ENCODE results near the gene PSME3IP1. TPM values are rescaled to one million over a fixed set of nuclear protein-coding genes. Genes with fewer than 3 reads are reported as not detected.

Gene PSME3IP1, protein sequence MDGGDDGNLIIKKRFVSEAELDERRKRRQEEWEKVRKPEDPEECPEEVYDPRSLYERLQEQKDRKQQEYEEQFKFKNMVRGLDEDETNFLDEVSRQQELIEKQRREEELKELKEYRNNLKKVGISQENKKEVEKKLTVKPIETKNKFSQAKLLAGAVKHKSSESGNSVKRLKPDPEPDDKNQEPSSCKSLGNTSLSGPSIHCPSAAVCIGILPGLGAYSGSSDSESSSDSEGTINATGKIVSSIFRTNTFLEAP
- 80.5 TPM for total RNA-seq

DNA sequence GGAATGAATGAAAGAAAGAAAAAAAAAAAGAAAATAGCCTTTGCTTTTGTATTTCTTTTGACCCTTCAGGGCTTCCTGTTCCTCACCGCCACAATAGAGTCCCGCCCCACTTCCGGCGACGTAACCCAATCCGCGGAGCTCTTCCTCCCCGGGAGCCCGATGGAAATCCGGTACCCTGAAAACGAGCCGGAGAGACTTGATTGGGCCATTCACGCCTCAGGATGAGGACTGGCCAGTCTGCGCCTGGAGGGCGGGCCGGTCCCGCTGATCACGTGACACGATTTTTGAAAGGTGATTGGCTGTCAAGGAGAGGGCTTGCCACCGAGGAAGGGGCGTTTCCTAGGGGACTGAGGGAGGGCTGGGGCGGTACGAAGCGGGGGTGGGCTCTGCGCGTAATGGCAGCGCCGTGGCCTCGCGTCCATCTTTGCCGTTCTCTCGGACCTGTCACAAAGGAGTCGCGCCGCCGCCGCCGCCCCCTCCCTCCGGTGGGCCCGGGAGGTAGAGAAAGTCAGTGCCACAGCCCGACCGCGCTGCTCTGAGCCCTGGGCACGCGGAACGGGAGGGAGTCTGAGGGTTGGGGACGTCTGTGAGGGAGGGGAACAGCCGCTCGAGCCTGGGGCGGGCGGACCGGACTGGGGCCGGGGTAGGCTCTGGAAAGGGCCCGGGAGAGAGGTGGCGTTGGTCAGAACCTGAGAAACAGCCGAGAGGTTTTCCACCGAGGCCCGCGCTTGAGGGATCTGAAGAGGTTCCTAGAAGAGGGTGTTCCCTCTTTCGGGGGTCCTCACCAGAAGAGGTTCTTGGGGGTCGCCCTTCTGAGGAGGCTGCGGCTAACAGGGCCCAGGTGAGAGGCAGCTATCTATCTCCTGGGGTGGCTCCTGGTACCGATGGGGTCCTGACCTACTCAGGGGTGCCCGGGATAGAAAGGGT, at the start of gene PSME3IP1, which contains the start of gene RSPRY1:
Gene PSME3IP1 (minus strand): TSS at position 95 of the 927 bp plus-strand sequence. CDS start 12,185 bp downstream, outside the sequence.
Gene RSPRY1 (plus strand): TSS at position 385 of the 927 bp plus-strand sequence. CDS start 18,330 bp downstream, outside the sequence.
- ATAC-seq: peak; percentile 99
- DNase-seq (ENCODE audit: low spot score): peak; percentile 98

DNA sequence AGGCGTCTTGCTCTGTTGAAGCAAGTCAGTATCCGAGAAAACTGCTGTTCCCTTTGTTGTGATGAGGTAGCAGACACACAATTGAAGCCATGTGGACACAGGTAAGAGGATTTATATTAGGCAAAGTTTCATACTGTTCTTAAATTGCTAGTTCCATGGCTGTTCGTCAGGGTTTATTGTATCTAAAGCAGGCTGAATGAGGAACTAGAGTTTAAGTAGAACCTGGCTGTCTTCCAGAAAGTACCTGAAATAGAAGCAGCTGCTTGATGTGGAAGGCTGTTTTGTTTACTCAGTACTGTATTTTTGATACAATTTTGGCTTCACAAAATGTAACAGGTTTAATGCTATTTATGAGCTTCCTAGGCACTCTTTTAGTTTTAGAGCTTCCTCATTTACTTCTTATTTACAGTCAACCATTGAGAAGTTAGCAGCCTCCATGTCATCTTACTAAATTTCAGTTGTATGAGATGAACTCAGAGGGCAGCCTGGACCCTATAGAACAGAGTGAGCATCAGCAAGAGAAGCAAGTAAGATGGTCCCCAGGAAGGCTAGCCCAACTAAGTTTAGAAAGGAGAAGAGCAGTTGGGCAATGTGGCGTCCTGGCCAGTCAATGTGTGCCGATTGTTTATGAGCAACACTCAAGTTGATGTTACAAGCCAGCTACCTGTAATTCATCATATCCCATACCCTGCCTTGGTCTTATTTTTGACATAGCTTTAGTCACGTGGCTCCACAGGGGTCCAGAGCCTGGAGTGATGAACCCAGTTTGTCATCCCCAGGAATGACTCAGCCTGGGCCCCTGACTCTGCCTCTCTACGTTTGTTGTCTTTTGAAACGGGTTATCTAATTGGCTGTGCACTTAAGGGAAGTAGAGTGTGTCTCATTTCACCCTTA, 49.5 kb upstream of the PSME3IP1 start:
- intact Hi-C loops (cut with DNase I): no loop called here
- ATAC-seq (no peak), DNase-seq (ENCODE audit: low spot score) (no peak)

More for the DNA sequence above, at the start of gene PSME3IP1, which contains the start of gene RSPRY1:
- intact Hi-C loops (cut with DNase I): no loop called here

DNA sequence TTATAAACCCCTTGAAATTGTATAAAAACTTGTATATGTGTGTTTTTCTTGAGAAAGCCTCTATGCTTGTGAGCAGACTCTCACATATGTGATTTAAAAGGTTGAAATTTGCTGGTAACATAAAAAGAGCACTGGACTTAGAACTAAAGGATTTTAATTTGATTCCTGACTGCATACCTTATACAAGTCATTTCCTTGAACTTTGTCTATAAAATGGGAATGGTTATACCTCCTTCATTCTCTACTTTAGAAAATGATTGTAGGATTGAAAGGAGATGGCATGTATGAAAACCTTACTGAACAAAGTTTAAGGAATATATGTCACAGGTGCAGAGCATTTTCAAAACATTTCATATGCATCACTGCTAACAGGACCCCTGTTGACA, 48.9 kb upstream of the PSME3IP1 start:
- no peak for ATAC-seq
- intact Hi-C loops (cut with DNase I): no loop called here
- DNase-seq (ENCODE audit: low spot score): no peak

DNA sequence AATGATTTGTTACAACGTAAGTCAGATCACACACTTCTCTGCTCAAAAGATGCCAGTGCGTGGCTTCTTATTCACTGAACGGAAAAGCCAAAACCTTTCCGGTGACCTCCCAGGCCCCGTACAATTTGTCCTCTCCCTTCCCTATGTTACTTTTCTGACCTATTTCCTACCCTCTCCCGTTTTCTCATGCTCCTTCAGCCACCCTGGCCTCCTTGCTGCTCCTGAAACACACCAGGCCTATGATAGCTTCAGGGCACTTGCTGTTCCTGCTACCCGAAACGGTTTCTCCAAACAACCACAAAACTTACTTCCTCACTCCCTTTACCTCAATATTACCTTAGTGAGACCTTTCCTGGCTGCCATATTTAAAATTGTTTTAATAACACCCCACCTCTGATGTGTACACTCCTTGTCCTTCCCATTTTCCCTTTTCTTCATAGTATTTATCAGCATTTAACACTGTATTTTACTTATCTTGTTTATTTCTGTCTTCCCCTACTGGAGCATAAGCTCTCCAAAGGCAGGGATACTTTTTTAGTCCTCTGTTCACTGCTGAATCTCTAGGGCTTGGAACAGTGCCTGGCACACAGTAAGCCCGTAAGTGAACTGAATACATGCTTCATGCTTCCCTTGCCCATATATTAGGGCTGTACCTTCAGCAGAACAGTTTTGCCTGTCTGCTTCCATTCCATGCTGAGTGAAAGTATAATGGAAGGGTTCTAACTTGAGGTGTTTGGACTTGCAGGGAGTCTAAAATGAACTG, 48.3 kb upstream of the PSME3IP1 start:
- ATAC-seq (no peak), DNase-seq (ENCODE audit: low spot score) (no peak)
- intact Hi-C loops (cut with DNase I): no loop called here

DNA sequence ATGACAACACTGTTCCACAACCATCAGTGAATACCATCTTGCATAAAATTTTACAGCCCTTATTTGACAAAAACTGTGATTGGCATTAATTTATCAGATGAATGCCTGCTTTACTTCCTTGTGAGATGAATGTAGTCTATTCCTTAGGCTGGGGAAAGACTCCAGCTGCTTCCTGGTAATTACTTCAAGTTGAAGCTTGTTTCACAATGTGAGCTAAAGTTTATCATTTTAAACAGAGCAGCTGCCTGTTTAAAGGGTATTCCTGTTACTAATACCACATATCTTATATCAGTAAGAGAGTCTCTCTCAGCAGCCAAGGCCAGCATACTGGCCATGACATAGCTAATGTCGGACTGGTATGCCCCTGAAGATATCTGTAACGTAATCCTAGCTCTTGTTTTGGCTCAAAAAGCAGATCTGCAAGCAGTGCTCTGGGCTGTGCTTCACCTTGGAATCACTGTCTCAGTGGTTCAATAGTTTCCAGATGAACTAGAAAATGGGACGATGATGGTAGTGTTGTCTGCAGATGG, 46.0 kb upstream of the PSME3IP1 start:
- intact Hi-C loops (cut with DNase I): no loop called here
- ATAC-seq (no peak), DNase-seq (ENCODE audit: low spot score) (no peak)

DNA sequence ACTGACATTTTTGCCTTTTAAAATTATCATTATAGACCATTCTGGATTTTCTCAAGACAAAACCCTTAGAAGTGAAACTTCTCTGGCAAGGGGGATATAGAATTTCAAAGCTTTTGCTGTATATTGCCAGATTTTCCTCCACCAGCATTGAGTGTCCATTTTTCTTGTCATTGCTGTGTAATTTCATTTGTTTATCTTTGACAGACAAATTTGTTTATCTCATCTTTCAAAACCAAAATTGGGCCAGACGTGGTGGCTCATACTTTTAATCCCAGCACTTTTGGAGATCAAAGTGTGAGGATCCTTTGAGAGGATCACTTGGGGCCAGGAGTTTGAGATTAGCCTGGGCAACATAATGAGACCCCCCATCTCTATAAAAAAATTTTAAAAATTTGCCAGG, 43.2 kb upstream of the PSME3IP1 start:
- intact Hi-C loops (cut with DNase I): no loop called here
- DNase-seq (ENCODE audit: low spot score) (no peak), ATAC-seq (no peak)

DNA sequence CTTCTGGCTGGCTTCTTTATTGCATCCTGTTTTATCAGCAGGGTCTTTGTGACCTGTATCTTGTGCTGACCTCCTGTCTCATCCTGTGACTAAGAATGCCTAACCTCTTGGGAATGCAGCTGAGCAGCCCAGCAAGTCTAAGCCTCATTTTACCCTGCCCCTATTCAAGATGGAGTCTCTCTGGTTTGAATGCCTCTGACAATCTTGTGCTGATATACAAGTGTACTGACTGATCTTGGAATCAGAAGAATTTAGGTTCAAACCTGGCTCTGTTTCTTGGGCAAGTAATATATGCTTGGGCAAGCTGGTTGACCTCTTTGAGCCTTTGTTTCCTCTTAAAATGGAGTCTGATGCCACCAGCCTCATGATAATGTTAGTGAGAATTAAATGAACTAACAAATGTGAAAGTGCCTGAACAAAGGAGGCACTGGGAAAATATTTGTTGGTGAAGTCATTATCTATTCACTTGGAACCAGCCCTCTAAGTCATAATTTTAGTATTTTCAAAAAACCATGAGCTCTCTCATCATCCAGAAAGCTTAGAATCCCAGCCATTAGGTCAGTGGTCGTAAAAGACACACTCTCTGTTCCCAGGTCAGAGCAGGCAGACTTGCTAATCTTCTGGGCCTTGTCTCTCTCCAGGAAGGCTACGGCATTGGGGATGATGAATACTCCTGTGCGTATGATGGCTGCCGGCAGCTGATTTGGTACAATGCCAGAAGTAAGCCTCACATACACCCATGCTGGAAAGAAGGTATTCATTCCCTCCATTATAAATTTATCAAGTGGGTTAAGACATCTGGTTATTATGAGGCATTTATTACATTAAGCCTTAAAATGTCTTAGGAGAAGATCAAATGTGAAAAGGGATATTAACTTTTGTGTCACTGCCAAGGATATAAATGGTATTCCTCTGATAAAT, 41.1 kb upstream of the PSME3IP1 start:
- intact Hi-C loops (cut with DNase I): no loop called here
- DNase-seq (ENCODE audit: low spot score) (no peak), ATAC-seq (no peak)

DNA sequence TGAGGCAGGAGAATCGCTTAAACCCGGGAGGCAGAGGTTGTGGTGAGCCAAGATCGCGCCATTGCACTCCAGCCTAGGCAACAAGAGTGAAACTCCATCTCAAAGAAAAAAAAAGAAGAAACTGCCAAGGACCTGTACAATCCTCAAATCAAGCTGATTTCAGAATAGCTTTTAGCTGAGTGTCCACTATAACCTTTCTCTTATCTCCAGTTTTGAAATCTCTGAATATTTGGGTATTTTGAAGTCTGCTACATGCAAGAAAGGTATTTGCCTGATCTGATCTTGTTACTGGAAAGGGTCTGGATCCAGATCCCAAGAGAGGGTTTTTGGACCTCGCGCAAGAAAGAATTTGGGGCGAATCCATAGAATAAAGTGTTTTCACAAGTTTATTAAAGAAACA, 40.1 kb upstream of the PSME3IP1 start:
- no peak for DNase-seq (ENCODE audit: low spot score)
- intact Hi-C loops (cut with DNase I): no loop called here
- ATAC-seq: no peak

DNA sequence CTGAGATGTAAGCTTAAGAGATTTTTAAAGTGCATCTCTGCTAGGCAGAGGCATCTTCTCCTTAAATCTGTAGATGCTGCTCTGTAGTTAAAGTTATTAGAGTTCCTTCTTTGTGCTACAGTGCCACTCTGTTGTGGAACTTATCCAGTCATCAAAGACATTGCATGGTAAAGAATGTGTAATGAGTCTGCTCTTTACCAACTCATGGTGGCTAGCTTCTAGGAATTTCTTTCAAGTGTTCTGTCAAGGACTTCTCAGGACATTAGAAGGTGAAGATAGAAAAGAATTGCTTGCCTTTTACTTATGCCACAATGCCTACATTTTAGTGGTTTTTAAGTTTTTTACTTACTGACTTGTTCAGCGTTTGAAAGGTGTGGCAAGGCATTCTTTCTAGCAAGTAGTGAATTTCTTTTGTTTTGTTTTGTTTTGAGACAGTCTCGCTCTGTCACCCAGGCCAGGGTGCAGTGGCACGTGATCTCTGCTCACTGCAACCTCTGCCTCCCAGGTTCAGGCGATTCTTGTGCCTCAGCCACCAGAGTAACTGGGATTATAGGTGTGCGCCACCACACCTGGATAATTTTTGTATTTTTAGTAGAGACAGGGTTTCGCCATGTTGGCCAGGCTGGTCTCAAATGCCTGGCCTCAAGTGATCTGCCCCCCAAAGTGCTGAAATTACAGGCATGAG, 39.0 kb upstream of the PSME3IP1 start:
- no peak for DNase-seq (ENCODE audit: low spot score)
- intact Hi-C loops (cut with DNase I): no loop called here
- ATAC-seq: no peak

DNA sequence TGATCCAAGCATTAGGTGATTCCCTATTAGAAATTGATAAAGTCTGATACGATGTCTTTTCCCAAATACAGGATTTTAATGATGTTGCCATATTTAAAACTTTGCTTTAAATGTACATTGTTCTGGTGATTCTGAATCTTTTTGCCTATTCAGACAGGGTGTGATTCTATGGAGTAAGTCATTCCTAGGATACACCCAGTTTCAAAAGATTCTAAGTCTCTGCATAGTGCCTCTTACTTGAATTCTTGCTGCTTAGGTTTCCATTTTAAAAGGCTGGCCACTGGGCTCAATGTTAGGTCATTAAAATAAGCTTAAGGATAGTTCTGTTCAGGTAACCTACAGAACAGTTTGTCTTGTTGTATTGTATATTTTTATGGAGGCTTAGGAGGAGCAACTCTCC, 37.2 kb upstream of the PSME3IP1 start:
- ATAC-seq (no peak), DNase-seq (ENCODE audit: low spot score) (no peak)

DNA sequence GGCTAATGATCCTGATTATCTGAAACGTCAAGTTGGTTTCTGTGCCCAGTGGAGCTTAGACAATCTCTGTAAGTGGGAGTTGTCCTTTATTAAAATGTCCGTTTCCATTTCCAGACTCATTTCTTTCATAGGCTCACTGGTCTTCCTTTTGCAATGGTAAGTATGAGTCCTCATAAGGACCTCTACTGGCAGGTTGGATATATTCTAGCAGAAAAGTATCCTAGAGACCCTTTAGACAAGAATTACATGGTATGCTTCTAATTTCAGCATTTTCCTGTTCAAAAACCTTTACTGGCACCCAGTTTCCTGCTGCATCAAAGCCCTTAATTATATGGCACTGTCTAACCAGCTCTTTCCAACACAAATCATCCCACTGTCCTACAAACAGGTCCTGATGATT, 31.1 kb upstream of the PSME3IP1 start:
- intact Hi-C loops (cut with DNase I): no loop called here
- ATAC-seq (no peak), DNase-seq (ENCODE audit: low spot score) (no peak)

More for the DNA sequence above, 37.2 kb upstream of the PSME3IP1 start:
- intact Hi-C loops (cut with DNase I): no loop called here

DNA sequence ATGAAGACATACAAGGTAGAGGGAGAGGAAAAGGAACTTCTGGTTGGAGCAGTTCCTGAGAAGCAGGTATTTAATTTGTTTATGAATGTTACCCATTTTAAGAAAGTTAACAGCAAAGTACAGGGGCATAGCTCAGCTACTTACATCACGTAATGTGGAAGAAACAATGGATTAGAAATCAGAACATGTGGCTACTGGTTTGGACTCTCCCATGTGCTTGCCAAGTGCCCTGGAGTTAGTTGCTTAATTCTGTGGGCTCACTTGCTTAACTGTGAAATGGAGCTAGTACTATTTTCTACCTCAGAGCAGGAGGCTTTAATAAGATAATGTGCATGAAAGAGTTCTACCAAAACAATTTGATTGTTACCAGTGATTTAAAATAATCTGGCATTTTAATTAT, 27.6 kb upstream of the PSME3IP1 start:
- intact Hi-C loops (cut with DNase I): no loop called here
- DNase-seq (ENCODE audit: low spot score): no peak
- no peak for ATAC-seq

DNA sequence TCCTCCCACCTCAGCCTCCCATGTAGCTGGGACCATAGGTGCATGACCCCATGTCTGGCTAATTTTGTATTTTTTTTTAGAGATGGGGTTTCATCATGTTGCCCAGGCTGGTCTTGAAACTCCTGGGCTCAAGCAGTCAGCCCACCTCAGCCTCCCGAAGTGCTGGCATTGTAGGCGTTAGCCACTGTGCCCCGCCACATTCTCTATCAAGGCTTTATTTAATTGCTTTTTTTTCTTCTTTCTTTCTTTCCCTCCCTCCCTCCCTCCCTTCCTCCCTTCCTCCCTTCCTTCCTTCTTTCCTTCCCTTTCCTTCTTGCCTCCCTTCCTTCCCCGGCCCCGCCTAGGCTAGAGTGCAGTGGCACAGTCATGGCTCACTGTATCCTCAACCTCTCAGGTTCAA, 23.9 kb upstream of the PSME3IP1 start:
- ATAC-seq: no peak
- intact Hi-C loops (cut with DNase I): no loop called here

DNA sequence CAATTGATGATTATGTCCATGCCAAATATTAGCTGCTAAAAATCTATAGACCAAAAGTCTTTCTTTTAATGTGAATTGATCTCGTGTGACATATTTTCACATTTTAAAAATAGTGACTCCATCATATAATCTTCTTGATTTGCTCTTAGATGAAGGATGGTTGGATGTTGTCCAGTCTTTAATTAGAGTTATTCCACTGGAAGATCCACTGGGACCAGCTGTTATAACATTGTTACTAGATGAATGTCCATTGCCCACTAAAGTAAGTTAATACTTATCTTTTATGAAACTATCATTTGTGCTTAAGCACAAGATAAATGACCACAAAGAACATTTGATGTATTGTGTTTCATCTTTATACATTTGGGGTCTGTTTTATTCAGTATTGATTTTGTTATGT, 23.1 kb upstream of the PSME3IP1 start:
- ATAC-seq (no peak), DNase-seq (ENCODE audit: low spot score) (no peak)
- intact Hi-C loops (cut with DNase I): no loop called here

More for the DNA sequence above, 23.9 kb upstream of the PSME3IP1 start:
- DNase-seq (ENCODE audit: low spot score): no peak

DNA sequence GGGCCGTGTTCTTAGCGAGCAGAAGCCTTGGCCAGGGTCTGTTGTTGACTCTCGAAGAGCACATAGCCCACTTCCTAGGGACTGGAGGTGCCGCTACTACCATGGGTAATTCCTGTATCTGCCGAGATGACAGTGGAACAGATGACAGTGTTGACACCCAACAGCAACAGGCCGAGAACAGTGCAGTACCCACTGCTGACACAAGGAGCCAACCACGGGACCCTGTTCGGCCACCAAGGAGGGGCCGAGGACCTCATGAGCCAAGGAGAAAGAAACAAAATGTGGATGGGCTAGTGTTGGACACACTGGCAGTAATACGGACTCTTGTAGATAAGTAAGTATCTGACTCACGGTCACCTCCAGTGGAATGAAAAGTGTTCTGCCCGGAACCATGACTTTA, 18.8 kb upstream of the PSME3IP1 start:
- intact Hi-C loops (cut with DNase I): no loop called here
- no peak for ATAC-seq

DNA sequence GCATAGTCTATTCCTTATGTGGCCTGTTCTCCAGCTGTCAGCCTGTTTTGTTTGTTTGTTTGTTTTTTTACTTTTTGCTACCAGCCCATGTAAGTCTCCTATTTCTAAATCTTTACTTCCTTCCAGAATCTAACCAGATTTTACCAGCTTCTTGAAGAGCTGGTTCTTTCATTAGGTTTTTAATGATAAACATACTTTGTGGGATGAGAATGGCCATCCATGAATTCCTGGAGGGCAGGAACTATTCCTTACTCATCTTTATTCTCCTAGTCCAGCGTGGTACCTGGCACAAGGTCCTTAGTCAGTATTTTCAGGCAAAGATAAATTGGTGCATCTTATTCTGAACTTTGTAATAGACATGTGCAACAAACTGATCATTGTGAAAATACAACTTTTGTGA, 17.6 kb upstream of the PSME3IP1 start:
- DNase-seq (ENCODE audit: low spot score): no peak
- intact Hi-C loops (cut with DNase I): no loop called here
- ATAC-seq: no peak

More for the DNA sequence above, 18.8 kb upstream of the PSME3IP1 start:
- no peak for DNase-seq (ENCODE audit: low spot score)
